T-helper 17 cell (primary cell): ENCODE results near the gene SLC13A2. TPM values are rescaled to one million over a fixed set of nuclear protein-coding genes. Genes with fewer than 3 reads are reported as not detected.

Source experiments
- ATAC-seq: fragments of 150-1000 bp; cut with Tn5 transposase; 2 replicates; pipeline ENCODE4 v1.10.0; 2021; ENCODE audit warnings: mild to moderate bottlenecking, moderate library complexity
- DNase-seq, 3 donors: peaks; one replicate each; pipeline versions ENCODE4 v3.0.0 to v3.0.0-alpha.2; 2020 to 2021
- H3K9me3 ChIP-seq: one replicate; pipeline ENCODE4 v1.7.0; 2013; ENCODE audit warnings: low read length, mild to moderate bottlenecking; ENCODE audit not compliant: control insufficient read depth, poor library complexity, severe bottlenecking
- H3K27ac Mint-ChIP-seq: one replicate; pipeline ENCODE4 v1.8.0; 2022; ENCODE audit warnings: mild to moderate bottlenecking, moderate library complexity, mixed read lengths
- H3K27me3 Mint-ChIP-seq: one replicate; pipeline ENCODE4 v1.8.0; 2022; ENCODE audit warnings: mixed read lengths
- H3K36me3 Mint-ChIP-seq: one replicate; pipeline ENCODE4 v1.8.0; 2022; ENCODE audit warnings: low read depth, mixed read lengths
- H3K4me1 Mint-ChIP-seq: one replicate; pipeline ENCODE4 v1.8.0; 2022; ENCODE audit warnings: mild to moderate bottlenecking, mixed read lengths
- H3K4me3 Mint-ChIP-seq: one replicate; pipeline ENCODE4 v1.8.0; 2022; ENCODE audit warnings: mild to moderate bottlenecking, moderate library complexity, mixed read lengths
- total RNA-seq, 4 donors: library from RNA in 2 of 4; stranded (reverse) in 2 of 4; gene quantifications; one replicate each; pipeline ENCODE4 v1.2.3 and lab custom pipeline; 2022 to 2026

Gene SLC13A2
- total RNA-seq, 2 donors from 2014 or later = not detected

DNA sequence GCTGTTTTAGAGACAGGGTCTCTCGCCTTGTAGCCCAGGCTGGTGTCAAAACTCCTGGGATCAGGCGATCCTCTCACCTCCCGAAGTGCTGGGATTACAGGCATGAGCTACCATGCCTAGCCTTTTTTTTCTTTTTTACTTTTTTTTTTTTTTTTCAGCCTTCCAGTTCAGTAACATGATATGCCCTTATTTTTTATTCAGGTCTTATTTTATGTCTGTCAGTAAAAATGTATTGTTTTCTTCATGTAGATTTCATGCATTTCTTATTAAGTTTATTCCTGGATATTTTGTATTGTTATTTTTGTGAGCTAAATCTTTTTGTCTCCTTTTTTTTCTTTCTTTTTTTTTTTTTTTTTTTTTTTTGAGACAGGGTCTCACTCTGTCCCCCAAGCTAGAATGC lies 30.0 kb downstream of the SLC13A2 start:
- Mint-ChIP-seq H3K4me1 (peaks cover 4% of the 10 kb centered on the region), H3K27ac (no peak overlapping the region), H3K36me3 (peaks cover 5% of the 10 kb centered on the region), H3K27me3 (peaks cover 28% of the 10 kb centered on the region), H3K4me3 (no peak overlapping the region)
- DNase-seq (no peak), ATAC-seq (no peak)
- H3K9me3 ChIP-seq = no peaks in the 10 kb centered on the region

GRCh38 chr17:28505986-28506665 lies 32.7 kb downstream of the SLC13A2 start, which contains the start of gene FOXN1:
Gene FOXN1, plus strand, starts transcription at chr17:28506348. Its CDS starts 17,622 bp downstream, at chr17:28523970.
- Mint-ChIP-seq H3K27me3 (peaks cover 48% of the 10 kb centered on the region), H3K36me3 (peaks cover 8% of the 10 kb centered on the region), H3K4me1 (no peaks in the 10 kb centered on the region), H3K4me3 (no peak within 1 kb of the TSS), H3K27ac (no peak within 1 kb of the TSS)
- no peaks in the 10 kb centered on the region for H3K9me3 ChIP-seq
- DNase-seq (no peak), ATAC-seq (no peak)

- Mint-ChIP-seq H3K27ac (no peak overlapping the region), H3K4me1 (no peaks in the 10 kb centered on the region), H3K4me3 (no peak overlapping the region), H3K36me3 (peaks cover 8% of the 10 kb centered on the region), H3K27me3 (peaks cover 56% of the 10 kb centered on the region)
- ATAC-seq (no peak), DNase-seq (no peak)
- no peaks in the 10 kb centered on the region for H3K9me3 ChIP-seq
Observed at GRCh38 chr17:28506763-28507487, 33.5 kb downstream of the SLC13A2 start.

- H3K4me1 Mint-ChIP-seq = no peaks in the 10 kb centered on the region
- ATAC-seq = no peak
- peaks cover 8% of the 10 kb centered on the region for H3K36me3 Mint-ChIP-seq
- no peak for DNase-seq
- no peak overlapping the region for H3K4me3 Mint-ChIP-seq
- no peaks in the 10 kb centered on the region for H3K9me3 ChIP-seq
- H3K27ac Mint-ChIP-seq = no peak overlapping the region
- peaks cover 62% of the 10 kb centered on the region for H3K27me3 Mint-ChIP-seq
Observed at GRCh38 chr17:28507567-28508203, 34.2 kb downstream of the SLC13A2 start.

GRCh38 chr17:28508211-28508724 lies 34.8 kb downstream of the SLC13A2 start:
- H3K4me3 Mint-ChIP-seq = no peak overlapping the region
- no peaks in the 10 kb centered on the region for H3K4me1 Mint-ChIP-seq
- no peak overlapping the region for H3K27ac Mint-ChIP-seq
- DNase-seq = no peak
- ATAC-seq = no peak
- H3K9me3 ChIP-seq = no peaks in the 10 kb centered on the region
- H3K36me3 Mint-ChIP-seq = peaks cover 8% of the 10 kb centered on the region
- H3K27me3 Mint-ChIP-seq = peaks cover 62% of the 10 kb centered on the region

DNA sequence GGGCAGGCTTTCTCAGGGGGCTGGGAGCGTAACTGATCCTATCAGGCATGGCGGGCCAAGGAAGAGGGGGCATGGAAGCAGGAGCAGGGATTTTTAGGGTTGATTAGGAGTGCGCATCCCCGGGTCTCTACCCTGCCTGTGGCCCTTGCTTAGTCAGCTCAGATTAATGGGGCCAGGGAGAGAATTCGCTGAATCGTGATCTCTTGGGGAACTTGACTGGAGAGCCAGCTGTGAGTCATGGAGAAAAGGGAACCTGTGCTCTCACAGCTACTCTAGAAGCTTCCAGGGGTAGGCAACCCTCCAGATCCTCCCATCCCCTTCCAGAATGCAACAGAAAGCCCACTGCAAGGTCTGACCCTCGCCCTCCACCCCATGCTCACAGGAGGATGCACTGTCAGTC lies 36.3 kb downstream of the SLC13A2 start:
- no peak for ATAC-seq
- Mint-ChIP-seq H3K27me3 (peaks cover 61% of the 10 kb centered on the region), H3K36me3 (peaks cover 8% of the 10 kb centered on the region), H3K4me3 (no peak overlapping the region), H3K4me1 (no peaks in the 10 kb centered on the region), H3K27ac (no peak overlapping the region)
- no peaks in the 10 kb centered on the region for H3K9me3 ChIP-seq
- DNase-seq = no peak

DNA sequence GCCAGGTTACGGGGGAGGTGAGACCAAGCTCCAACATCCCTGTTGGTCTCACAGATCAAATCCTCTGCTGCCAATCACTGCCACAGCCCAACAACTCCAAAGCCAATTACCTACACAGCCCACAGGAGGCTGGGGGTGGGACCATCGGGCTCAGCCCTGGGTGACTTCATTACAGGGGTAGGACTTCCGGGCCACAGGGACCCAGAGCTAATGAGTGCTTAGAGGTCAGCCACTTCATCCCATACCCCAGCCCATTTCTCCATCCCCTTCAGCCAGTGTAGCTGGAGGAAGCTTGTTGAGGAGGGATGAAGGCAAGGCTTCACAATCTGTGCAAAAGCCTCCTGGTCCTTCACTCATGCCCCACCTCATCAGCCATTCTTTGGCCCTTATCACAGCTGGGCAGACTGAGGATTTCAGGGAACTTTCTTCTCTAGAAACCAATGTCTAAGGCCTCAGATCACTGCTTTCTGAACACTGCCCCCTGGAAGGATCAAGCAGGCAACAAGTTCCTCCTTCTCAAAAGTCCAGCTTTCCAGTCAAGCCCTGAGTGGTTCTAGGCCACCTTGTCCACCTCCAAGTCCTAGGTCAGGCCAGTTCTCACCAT lies 38.5 kb downstream of the SLC13A2 start:
- H3K27me3 Mint-ChIP-seq = peaks cover 46% of the 10 kb centered on the region
- no peaks in the 10 kb centered on the region for H3K9me3 ChIP-seq
- H3K27ac Mint-ChIP-seq = no peak overlapping the region
- ATAC-seq = no peak
- no peak for DNase-seq
- peaks cover 3% of the 10 kb centered on the region for H3K36me3 Mint-ChIP-seq
- no peaks in the 10 kb centered on the region for H3K4me1 Mint-ChIP-seq
- no peak overlapping the region for H3K4me3 Mint-ChIP-seq

DNA sequence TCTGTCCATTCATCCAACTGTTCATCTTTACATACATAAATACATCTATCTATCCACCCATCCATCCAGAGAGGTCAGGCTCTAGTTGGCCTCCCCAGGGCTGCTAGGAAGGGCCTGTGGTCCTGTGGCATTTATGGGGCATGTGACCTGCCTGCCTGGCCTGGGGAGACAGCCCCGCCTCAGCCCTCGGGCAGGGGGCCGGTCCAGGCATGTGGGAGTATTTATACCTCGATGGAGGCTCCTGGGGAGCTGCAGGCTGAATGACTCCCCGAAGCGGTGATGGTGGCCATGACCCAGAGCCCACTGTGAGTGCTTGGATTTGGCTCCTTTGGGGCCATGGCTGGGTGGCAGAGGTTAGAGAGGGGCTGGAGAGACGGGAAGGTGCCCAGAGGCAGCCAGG lies 40.0 kb downstream of the SLC13A2 start:
- Mint-ChIP-seq H3K27ac (no peak overlapping the region), H3K36me3 (peaks cover 3% of the 10 kb centered on the region), H3K27me3 (peaks cover 41% of the 10 kb centered on the region)

GRCh38 chr17:28514561-28515002 lies 41.1 kb downstream of the SLC13A2 start:
- Mint-ChIP-seq H3K4me3 (no peak overlapping the region), H3K27ac (no peak overlapping the region), H3K36me3 (peaks cover 3% of the 10 kb centered on the region), H3K27me3 (peaks cover 40% of the 10 kb centered on the region), H3K4me1 (no peaks in the 10 kb centered on the region)
- DNase-seq (no peak), ATAC-seq (no peak)
- no peaks in the 10 kb centered on the region for H3K9me3 ChIP-seq

More for the DNA sequence above, 40.0 kb downstream of the SLC13A2 start:
- Mint-ChIP-seq H3K4me1 (no peaks in the 10 kb centered on the region), H3K4me3 (no peak overlapping the region)
- ATAC-seq (no peak), DNase-seq (no peak)
- no peaks in the 10 kb centered on the region for H3K9me3 ChIP-seq

DNA sequence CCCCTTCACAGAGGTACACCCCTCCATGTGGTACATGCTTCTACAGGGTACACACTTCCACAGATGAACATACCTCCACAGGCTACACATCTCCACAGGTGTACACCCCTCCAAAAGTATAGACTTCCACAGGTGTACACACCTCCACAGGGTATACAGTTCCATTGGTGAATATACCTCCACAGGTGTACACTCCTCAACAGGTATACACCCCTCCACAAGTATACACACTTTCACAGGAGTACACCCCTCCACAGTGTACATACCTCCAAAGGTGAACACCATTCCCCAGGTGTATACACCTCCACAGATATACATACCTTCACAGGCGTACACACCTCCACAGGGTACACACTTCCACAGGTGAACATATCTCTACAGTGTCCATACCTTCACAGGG lies 42.1 kb downstream of the SLC13A2 start:
- DNase-seq (no peak), ATAC-seq (no peak)
- H3K36me3 Mint-ChIP-seq = no peaks in the 10 kb centered on the region
- H3K27ac Mint-ChIP-seq = no peak overlapping the region
- no peak overlapping the region for H3K4me3 Mint-ChIP-seq
- no peaks in the 10 kb centered on the region for H3K9me3 ChIP-seq
- no peaks in the 10 kb centered on the region for H3K4me1 Mint-ChIP-seq
- H3K27me3 Mint-ChIP-seq = peaks cover 30% of the 10 kb centered on the region

GRCh38 chr17:28518132-28518531 lies 44.7 kb downstream of the SLC13A2 start:
- no peak overlapping the region for H3K4me3 Mint-ChIP-seq
- H3K4me1 Mint-ChIP-seq = no peaks in the 10 kb centered on the region
- DNase-seq = no peak
- no peak for ATAC-seq
- no peak overlapping the region for H3K27ac Mint-ChIP-seq
- no peaks in the 10 kb centered on the region for H3K36me3 Mint-ChIP-seq
- no peaks in the 10 kb centered on the region for H3K9me3 ChIP-seq
- H3K27me3 Mint-ChIP-seq = peaks cover 14% of the 10 kb centered on the region

DNA sequence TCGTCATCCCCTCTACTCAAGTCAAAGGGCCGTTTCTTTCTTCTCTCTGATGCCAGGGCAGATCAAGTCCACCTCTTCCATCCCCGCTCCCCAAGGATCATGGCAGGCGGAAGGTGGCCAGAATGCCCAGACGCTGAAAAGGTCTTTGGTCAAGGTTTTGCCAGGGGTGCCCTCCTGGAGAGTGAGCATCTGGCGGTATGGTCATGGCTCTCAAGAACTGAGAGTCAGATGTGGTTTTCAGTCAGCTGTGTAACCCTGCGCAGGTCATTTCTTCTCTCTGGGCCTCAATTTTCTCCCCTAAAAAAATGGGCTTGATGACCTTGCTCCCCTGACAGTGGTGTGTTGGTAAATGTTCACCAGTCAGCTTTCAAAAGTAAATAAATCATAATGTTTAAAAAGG lies 45.1 kb downstream of the SLC13A2 start:
- Mint-ChIP-seq H3K27ac (no peak overlapping the region), H3K36me3 (no peaks in the 10 kb centered on the region), H3K4me1 (no peaks in the 10 kb centered on the region), H3K27me3 (peaks cover 10% of the 10 kb centered on the region), H3K4me3 (no peak overlapping the region)
- no peaks in the 10 kb centered on the region for H3K9me3 ChIP-seq
- ATAC-seq (no peak), DNase-seq (no peak)

GRCh38 chr17:28519236-28519635 lies 45.8 kb downstream of the SLC13A2 start:
- no peak for ATAC-seq
- Mint-ChIP-seq H3K4me1 (no peaks in the 10 kb centered on the region), H3K27me3 (peaks cover 6% of the 10 kb centered on the region), H3K36me3 (no peaks in the 10 kb centered on the region), H3K4me3 (no peak overlapping the region), H3K27ac (no peak overlapping the region)
- H3K9me3 ChIP-seq = no peaks in the 10 kb centered on the region
- no peak for DNase-seq
